Kasumi-1 (cell line): ENCODE measurements around the gene SP6.

Source experiments
- DNase-seq, 2 experiments: peaks; one replicate each; lab custom pipeline; 2025; lab: John Stamatoyannopoulos, UW

The SP6 gene

DNA sequence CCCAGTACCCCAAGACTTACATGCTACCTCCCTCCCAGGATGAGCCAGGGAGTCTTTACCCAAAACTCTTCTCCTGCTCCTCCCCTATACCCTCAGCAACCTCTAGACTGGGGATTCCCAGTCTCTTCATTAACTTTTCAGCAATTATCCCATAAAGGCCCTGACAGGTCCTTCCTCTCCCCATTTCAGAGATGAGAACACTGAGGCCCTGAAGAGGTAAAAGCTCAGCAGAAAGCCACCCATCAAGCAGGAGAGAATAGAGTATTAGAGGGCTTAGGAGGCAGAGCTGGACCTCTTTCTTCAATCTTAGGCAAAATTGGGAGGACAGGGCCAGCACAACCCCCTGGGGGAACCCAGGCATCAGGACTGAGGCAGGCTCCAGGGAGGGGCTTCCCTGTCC, 5.9 kb upstream of the SP6 start:
- DNase-seq, result no peak

DNA sequence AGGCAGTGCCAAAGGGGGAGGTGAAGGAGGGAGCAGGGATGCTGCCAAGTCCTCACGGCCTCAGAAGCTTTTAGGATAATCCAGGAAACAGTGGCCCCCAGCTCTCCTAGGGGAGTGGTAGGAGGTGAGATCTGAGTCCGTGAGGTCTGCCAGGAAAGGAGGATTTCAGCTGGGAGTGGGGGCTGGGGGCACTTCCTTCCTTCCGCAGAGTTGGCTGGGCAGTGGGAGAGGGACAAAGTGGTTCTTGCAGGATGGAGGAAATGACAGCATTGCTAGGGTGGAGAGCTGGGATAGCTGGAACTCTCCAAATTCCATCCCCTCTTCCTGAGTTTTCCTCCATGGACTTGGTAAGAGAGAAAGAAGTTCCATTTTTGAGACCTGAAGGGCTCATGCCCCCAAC, 4.8 kb upstream of the SP6 start:
- DNase-seq, result no peak

DNA sequence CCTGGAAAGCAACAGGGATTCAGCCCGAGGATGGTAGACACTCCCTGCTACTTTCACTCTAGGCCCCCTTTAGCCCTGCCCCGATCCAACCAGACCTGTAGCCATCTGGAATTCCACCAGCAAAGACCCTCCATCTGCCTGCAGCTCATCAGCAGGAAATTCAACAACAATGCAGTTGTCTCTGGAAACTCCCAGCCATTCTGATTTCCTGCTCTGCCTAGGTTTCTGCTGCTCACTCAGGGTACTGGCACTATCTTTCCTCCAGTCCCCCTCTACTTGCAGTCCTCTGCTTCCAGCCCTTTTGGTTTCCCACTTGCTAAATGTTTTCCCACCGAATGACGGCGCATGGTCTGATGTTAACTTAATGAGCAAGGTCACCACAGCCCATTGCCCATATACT, 2.7 kb upstream of the SP6 start:
- no peak for DNase-seq

DNA sequence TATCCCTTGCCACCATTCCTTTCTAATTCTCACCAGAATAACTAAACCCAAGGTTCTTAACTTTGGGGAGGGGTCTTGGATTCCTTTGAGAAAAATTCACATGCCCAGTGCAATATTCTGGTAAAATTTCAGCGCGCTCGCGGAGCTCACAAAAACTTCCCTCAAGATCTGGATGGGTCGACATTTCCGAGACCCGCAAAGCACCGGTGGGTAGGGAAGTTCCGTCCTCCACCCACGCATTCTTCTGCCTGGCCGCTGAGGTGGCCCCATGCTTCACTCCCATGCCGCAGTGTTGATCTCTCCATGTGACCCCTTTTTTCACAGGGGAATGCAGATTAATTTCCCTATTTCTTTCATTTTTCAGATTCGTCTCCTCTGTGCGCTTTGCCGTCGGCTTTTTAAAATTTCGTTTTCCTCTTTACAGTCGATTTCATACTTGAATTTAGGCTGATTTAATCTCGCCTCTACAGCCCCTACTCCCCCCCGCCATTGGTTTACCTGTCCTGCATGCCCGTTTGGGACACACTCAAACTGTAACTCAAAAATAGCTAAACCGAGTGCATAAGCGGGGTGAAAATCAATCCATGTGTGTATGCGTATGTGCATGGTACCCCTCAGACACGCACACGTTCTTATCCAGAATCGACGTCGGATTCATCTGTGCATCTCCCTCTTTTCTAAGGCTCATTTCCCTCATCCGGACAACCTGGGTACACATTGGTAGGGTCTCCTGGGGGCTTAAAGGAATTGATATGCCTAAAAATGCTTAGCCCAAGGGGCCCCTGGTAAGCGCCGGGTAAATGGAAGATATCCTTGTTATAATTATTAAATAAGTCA, 1.4 kb upstream of the SP6 start:
- no peak for DNase-seq

DNA sequence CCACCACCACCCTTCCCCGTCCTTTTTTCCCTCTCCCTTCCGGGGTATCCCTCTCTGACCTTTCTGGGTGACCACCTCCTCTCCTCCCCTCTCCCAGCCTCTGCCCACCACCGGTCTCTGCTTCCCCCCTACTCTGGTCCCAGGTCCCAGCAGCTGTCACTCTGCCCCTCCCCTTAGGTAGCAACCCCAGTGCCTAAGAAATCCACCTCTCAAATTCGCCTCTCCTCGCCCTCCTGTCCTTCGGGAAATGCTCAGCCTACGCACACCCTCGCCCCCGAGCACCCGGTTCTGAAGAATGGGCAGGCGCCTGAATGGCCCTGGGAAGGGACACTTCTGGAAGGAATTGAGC, 775 bp upstream of the SP6 start:
- no peak for DNase-seq

- DNase-seq, result no peak
Measured at GRCh38 chr17:47850373-47850691, 631 bp downstream of the SP6 start.

DNA sequence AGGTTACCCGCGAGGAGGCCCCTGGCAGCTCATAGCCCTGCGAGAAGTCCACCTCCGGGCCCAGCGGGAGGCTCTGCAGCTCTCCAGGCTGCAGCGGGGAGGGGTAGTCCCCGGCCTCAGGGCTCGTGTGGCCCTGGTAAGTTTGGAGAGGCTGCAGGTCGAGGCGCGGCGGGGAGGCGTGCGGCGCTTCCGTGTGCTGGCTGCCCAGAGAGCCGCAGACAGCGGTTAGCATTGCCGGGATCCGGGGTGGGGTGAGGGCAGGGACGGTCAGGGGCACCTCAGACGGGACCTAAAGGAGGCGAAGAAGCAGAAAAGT, 2.8 kb downstream of the SP6 start:
- DNase-seq, result no peak

GRCh38 chr17:47847341-47848197, 3.4 kb downstream of the SP6 start:
- DNase-seq, result peak; percentile 52 to 60

DNA sequence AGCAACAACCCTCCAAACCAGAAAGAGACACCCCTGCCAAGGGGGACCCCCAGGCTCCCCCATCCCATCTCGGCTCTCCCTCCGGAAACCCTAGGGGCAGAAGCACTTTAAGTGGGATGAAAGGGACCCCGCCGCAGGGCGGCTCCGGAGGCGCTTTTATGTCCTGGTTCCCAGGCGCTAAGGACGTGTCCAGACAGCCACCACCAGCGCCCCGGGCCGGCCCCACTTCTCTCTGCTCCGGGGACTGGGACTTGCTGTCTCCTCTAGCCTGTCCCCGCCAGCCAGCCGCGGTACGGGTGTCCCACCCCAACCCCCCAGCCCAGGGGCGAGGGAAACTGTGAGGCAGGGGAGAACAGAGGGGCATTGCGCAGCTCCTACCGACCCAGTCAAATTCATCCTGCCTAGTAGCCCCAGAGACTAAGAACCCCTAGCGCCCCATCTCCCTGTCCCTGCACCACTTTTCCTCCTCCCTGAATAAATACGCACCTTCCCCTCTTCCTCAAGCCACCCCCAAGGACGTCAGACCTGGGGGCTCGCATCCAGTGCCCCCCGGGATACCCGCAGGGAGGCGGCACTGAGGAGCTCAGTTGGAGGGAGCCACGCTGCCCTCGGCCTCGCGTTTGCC, 4.1 kb downstream of the SP6 start:
- peak in 1 of 2 experiments; percentile 31 for DNase-seq

GRCh38 chr17:47845716-47846075, 5.3 kb downstream of the SP6 start:
- DNase-seq, result no peak

DNA sequence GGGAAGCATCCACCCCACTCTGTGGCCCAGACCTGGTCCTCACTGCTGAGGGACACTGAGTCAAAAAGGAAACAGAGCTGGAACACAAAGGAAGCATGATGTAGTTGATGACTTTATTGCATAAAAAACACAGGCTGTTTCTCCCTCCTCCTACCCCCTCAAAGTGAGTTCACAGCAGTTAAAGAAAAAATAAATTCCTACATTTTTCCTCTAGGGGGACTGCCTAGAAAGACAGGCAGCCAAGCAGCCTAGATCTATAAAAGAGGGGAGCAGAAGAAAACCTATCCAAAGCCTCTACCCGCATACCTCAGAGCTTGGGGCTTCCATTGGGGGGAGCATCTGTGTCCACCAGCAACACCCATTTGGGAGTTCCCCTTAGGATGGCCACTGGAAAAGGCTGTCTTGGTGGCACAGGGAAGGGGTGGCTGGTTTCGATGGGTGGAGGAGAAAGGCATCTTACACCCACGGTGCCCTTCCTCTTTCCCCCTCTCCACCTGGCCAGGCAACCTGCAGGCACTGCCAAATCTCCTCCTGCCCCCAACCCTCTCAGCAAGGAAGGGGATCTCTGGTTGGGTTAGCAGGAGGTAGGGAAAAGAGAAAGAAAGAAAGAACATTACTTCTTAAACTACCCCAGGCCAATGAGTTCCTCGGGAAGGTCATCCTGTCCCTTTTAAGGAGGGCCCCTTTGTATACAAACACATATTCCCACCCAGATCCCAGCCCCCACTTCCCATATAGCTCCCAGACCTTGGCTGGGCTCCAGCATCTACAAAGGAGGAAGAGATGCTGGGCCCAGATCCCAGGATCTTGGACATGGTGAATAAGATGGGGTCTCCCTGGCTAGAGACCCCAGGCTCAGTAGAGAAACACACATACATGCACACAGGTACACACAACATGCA, 5.9 kb downstream of the SP6 start:
- peak; percentile 79 to 82 for DNase-seq

DNA sequence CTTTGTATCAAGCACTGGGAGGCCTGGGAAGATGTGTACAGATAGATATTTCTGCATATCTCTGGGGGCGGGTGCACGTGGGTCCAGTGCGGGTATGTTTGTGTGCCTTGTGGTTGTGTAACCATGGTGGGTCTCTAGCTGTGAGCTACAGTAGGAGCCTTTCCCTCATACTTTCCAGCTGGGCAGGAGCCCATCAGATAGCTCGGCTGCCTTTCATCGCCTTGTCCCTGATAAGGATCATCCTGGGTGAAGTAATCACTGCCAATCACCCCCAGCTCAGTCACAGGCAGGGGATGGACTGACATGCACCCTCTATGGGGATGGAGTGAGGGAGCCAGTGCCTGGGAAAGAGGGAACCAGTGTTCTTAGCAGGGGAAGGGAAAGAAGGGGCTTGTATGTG, 6.7 kb downstream of the SP6 start:
- no peak for DNase-seq

DNA sequence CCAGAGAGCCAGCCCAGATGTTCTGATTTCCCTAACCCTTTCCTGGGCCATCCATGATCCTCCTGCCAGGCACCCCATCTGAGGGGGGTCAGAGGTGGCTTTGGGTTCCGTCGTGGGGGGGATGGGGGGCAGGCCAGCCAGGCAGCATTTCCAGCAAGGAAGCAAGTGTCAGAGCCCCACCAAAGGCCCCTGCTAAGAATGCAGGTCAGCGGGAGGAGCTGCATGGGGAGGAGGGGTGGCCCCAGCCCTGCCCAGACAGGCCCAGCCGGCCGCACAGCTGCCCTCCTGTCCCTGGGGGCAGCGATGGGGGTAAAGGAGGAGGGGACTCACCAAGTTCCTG, 7.6 kb downstream of the SP6 start:
- no peak for DNase-seq

GRCh38 chr17:47841488-47842291, 9.3 kb downstream of the SP6 start:
- no peak for DNase-seq

DNA sequence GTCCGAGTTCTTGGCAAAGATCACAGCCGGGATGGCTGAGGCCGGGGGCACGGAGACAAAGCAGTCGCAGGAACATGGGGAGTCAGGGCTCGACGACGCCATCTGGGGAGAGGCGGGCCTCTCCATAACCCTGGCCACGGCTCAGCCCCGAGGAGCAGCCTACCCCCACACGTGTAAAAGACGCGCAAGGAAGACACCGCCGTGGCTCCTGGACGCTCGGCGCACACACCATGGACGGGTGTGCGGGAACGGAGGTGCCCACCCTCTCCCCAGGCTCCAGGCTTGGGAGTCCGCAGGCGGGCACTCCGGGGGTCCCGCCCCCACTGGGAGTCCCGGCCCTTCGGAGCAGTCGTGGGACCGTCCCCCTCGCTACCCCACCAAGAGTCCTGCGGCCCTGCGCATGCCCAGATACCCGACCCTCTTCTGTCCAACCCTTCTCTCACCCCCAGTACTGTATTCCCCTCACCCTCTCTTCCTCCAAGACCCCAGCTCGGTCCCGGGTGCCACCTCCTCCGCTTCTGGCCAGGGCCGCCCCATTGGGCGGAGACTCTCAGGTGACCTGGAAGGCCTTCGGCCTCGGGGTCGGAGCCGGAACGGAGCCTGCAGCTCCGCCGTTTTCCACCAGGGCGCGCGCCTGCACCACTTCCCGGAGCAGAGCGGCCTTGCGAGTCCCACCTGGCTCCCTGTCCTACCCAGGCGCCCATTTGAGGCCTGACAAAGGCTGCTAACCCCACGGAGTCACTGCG, 10.0 kb downstream of the SP6 start, which contains the start of gene SCRN2:
Gene SCRN2 (minus strand): TSS at position 532 of the 746 bp plus-strand sequence. CDS start 430 bp downstream, at position 102.
- peak; percentile 84 to 93 for DNase-seq

- DNase-seq, result no peak
Measured at GRCh38 chr17:47840001-47840741, 10.8 kb downstream of the SP6 start.

DNA sequence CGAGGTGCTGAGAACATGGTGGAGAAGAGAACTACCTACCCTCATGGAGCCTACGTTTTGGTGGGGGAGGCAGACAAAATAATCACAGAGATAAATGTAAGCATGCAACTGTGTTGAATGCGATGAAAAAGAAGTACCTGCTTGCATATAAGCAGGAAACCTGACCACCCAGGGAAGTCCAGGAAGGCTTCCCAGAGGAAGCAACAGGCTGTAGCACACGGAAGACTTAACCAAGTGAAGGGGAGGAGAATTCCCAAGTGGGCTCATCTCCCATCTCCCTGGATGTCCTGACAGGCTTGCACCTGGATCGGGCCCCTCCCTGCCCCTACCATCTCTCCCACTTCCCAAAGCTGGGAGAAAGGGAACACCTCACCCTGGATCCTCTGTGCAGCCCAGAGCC, 11.9 kb downstream of the SP6 start:
- DNase-seq, result no peak

- DNase-seq, result no peak
Measured at GRCh38 chr17:47838636-47839035, 12.3 kb downstream of the SP6 start.

GRCh38 chr17:47837401-47838039, 13.4 kb downstream of the SP6 start:
- DNase-seq, result no peak
